CD4-positive, alpha-beta T cell treated with Interleukin-4 for 1 hour (primary cell): ENCODE data around the gene SDHAF3.
"Not testable (repeated sequence)": the region's sequence is repeated elsewhere in the genome, so short reads cannot be mapped to it uniquely, and the experiment has no call there.

ENCODE experiments used
- DNase-seq, 2 donors: peaks; one replicate each; pipeline ENCODE4 v3.0.0-alpha.2; 2020 to 2022

The SDHAF3 gene

GRCh38 chr7:97126483-97127171 is 9.1 kb downstream of the SDHAF3 start:
- no peak for DNase-seq

- no peak for DNase-seq
Measured at GRCh38 chr7:97128736-97129135, 11.2 kb downstream of the SDHAF3 start.

GRCh38 chr7:97130417-97131139 is 13.1 kb downstream of the SDHAF3 start:
- DNase-seq, result no peak

DNA sequence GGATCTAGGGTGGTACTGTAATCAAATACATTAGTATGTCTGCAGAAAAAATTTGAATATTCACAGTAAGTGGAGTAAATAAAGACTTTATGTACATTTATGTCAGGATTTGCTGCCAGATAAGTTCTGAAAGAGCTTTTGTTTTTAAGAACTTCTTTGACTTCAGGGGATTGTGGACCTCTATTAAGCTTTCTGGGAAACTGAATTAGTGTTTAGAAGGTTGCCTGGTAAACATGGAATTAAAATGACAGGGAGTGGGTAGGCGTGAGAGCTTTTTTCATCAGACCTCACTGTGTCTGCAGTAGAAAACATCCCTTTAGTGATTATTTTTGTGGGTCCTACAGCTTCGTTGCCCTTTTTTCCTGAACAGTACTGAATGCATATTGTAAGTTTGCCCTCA is 15.7 kb downstream of the SDHAF3 start:
- DNase-seq, result no peak

- no peak for DNase-seq
Measured at GRCh38 chr7:97138830-97139229, 21.3 kb downstream of the SDHAF3 start.

DNA sequence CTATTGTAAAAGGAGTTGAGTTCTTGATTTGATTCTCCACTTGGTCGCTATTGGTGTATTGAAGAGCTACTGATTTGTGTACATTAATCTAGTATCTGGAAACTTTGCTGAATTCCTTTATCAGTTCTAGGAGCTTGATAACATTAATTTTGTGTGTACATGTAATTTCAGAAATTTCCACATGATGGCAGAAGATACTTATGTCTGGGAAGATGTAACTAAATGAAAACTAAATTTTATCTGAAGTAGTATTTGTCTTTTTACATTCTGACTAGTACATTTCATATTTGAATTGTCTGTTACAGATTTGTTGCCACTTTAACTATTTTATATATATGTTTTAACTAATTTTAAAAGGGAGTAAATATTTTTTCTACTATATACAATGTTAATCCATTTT is 27.6 kb downstream of the SDHAF3 start:
- peak in 1 of 2 donors; percentile 33 for DNase-seq

DNA sequence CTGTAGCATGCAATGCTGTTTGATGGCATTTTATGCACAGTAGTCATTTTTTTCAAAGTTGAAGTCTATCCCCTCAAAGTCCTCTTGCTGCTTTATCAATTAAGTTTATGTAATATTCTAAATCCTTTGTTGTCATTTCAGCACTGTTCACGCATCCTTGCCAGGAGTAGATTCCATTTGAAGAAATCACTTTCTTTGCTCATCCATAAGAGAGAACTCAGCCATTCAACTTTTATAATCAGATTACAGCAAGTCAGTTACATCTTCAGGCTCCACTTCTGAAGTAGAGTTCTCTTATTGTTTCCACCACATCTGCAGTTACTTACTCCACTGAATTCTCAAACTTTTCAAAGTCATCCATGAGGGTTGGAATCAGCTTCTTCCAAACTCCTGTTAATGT is 32.3 kb downstream of the SDHAF3 start:
- DNase-seq, result no peak

GRCh38 chr7:97155897-97156418 is 38.5 kb downstream of the SDHAF3 start:
- DNase-seq, result no peak

DNA sequence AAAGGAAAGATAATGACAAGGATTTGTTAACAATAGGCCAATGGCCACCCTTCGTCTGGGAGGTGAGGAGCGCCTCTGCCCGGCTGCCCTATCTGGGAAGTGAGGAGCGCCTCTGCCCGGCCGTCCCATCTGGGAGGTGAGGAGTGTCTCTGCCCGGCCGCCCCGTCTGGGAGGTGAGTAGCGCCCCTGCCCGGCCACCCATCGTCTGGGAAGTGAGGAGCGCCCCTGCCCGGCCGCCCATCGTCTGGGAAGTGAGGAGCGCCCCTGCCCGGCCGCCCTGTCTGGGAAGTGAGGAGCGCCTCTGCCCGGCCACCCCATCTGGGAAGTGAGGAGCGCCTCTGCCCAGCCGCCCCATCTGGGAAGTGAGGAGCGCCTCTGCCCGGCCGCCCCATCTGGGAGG is 42.5 kb downstream of the SDHAF3 start:
- not testable (repeated sequence) for DNase-seq

DNA sequence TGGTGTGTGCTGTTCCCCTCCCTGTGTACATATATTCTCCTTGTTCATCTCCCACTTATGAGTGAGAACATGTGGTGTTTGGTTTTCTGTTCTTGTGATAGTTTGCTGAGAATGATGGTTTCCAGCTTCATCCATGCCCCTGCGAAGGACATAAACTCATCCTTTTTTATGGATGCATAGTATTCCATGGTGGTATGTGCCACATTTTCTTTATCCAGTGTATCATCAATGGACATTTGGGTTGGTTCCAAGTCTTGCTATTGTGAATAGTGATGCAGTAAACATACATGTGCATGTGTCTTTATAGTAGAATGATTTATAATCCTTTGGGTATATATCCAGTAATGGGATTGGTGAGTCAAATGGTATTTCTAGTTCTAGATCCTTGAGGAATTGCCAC is 44.1 kb downstream of the SDHAF3 start:
- not testable (repeated sequence) for DNase-seq

- DNase-seq, result no peak
Measured at GRCh38 chr7:97166308-97166707, 48.8 kb downstream of the SDHAF3 start.

GRCh38 chr7:97167176-97167575 is 49.7 kb downstream of the SDHAF3 start:
- DNase-seq, result no peak

DNA sequence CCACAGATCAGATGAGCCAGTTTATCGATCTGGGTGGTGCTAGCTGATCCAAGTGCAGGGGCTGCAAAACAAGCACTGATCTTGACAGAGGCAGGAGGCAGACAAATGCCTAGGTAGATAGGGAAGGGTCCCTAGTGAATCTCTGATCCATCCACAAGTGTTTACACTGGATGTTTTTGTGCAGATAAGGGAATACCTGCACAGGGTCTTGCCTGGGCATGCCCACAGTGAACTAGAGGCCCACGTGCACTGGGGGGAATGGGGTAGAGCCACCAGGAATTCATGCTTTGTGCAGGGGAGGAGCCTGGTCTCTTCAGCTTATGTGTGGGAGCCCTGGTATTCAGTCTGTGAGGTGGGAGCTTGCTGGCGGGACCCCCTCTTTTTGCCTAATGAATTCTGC is 50.3 kb downstream of the SDHAF3 start:
- no peak for DNase-seq

- no peak for DNase-seq
Measured at GRCh38 chr7:97174303-97174702, 56.8 kb downstream of the SDHAF3 start.

DNA sequence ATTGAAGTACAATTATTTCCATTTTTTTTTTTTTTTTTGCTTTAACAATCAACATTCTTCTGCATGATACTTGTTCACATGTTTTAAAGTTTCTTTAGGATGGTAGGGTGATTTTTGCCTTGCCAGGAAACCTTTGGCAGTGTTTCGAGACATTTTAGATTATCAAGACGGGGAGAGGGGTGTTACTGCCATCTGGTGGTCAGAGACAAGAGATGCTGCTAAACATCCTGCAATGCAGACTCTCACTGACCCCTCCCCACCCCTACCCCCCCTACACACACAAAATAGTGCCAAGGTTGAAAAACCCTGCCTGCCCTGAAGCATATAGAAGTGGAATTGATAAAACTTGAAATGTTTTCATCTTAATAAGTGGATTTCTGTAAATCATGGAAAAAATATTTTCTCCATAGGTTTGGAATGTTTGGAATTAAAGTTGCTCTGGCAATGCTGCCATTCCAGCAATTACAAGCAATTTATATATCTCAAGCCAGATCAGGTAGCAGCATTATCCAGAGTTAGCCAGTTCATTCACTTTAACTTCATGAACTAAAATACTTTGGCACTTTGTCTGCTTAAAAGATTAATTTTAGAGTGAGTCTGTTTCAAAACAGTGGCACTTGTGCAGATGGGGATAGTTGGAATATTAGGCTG is 62.1 kb downstream of the SDHAF3 start:
- DNase-seq, result peak; percentile 52 to 62

DNA sequence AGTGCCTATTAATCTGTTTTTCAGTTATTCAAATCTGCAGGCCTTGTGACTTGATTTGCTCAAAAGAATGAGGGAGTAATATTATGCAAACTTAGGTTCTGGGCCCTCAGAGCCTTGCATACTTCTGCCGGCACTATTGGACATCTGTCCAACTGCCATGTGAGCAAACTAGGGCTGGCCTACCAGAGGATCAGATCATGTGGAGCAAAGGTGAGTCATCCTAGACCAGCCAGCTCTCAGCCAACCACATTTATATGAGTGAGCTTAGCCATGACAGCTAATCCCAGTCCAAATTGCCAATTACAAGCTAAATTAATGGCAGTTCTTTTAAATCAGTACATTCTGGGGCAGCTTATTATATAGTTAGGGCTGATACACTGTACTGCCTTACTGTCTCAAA is 69.6 kb downstream of the SDHAF3 start:
- DNase-seq, result no peak

DNA sequence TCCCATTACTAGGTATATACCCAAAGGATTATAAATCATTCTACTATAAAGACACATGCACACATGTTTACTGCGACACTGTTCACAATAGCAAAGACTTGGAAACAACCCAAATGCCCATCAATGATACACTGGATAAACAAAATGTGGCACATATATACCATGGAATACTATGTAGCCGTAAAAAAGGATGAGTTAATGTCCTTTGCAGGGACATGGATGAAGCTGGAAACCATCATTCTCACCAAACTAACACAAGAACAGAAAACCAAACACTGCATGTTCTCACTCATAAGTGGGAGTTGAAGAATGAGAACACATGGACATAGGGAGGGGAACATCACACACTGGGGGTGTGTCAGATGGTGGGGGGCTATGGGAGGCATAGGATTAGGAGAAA is 78.7 kb downstream of the SDHAF3 start:
- DNase-seq, result not testable (repeated sequence)

- no peak for DNase-seq
Measured at GRCh38 chr7:97198596-97198995, 81.1 kb downstream of the SDHAF3 start.

DNA sequence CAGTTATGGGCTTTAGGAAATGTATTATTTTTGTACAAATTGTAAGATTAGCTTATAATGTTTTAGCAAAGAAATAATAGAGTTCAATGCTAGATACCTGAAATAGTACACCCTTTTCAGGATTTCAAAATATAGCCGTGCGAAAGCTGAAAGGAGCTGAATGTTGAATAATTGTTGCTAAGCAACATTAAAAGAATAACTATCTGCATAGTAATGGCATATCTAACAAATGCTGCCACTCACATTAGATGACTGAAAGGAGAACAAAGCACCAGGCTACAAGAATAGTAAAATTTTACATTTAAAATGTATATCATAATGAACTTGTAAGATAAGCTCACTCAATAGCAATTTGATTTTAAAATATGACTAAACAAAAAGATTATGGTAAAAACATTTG is 82.5 kb downstream of the SDHAF3 start:
- no peak for DNase-seq

DNA sequence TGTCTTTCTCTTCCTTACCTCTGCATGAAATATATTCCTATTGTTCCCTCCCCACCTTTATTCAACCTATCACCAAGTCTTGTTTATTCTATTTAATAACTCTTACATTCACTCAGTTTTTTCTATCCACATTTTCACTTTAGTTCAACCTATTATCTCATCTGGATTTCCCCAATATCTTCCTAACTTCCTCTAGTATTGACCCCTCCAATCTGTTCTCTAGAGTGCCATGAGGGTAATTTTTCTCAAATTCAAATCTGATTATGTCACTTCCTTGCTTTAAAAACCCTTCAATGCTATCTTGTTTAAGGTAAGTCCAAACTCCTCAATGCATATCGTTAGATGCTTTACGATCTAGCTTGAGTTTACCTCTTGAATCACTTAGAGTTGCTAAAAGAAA is 86.5 kb downstream of the SDHAF3 start:
- DNase-seq, result no peak

DNA sequence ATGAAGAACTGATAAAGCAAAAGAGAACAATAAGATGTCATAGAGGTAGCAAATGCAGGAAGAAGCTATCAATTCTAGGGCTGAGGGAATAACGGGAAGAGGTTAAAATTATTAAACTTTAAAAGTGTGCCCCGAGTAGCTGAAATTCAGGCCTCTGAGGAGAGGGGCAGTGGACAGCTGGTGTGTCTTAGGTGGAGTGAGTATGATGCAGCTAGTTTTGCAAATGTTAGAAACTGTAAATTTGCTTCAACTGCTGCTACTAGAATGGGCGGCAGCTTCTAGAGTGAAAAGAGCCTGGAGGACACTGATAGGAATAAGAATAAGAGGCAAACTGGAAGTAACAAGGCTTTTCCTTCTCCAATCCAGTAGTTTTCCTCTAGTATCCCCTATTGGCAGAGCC is 87.3 kb downstream of the SDHAF3 start:
- no peak for DNase-seq

DNA sequence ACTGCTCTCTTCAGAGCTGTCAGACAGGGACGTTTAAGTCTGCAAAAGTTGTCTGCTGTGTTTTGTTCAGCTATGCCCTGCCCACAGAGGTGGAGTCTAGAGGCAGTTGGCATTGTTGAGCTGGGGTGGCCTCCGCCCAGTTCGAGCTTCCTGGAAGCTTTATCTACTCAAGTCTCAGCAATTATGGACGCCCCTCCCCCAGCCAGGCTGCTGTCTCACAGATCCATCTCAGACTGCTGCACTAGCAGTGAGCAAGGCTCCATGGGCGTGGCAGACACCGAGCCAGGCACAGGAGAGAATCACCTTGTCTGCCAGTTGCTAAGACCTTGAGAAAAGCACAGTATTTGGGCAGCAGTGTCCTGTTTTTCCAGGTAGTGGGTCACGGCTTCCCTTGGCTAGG is 98.1 kb downstream of the SDHAF3 start:
- no peak for DNase-seq

- DNase-seq, result no peak
Measured at GRCh38 chr7:97218767-97219166, 101.3 kb downstream of the SDHAF3 start.

- no peak for DNase-seq
Measured at GRCh38 chr7:97219237-97219636, 101.7 kb downstream of the SDHAF3 start.
